Jurkat, Clone E6-1 (cell line): ENCODE data around the gene PXN.

ENCODE experiments used
- DNase-seq: peaks from one replicate; pipeline ENCODE4 v3.0.0-alpha.2; 2011; ENCODE audit warnings: low read depth, low spot score
- H3K4me3 ChIP-seq: 2 replicates; pipeline ENCODE4 v1.5.1; 2011; ENCODE audit warnings: mild to moderate bottlenecking, low read length, control low read depth, moderate library complexity

Gene PXN

DNA sequence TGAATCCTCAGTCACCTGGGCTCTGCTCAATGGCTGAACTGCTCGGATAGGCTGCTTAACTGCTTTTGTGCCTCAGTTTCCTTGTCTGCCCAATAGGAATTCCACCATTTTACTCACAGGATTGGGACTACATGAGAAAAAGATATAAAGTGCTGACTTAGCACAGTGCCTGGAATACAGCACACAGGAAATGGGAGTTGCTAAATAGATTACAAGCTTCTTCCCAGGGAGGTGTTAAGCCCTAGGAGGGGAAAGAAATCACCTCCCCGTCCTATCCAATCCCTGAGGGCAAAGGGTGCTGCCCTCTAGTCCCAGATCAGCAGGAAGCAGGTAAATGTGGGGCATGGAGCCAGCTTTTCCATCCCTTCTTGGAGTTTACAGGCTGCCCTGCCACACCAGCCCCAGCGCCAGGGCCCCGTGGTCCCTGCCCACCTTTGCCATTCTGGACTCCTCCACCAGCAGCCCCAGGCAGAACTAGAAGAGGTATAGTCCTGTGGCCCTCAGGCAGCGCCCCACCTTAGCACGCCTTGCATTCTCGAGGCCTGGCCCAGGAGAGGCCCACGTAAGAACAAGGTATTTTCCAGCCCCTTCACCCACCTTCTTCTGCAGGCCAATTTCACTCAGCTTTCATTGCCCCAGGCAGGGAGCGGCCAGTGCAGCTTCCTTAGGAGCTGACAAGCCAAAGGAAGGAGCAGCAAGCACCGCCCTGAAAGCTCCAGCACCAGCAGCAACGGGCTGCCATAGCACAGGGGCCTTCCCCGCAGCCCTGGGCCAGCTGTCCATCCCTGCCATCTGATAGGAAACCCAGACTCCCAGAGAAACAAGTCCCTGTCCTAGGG is 35.8 kb downstream of the PXN start:
- no peak for DNase-seq
- no peak overlapping the region for H3K4me3 ChIP-seq

GRCh38 chr12:120229071-120229486 is 36.5 kb downstream of the PXN start:
- no peak for DNase-seq
- no peak overlapping the region for H3K4me3 ChIP-seq

- H3K4me3 ChIP-seq, result no peak overlapping the region
- peak; percentile 70 for DNase-seq
Observed at GRCh38 chr12:120228291-120229070, 37.0 kb downstream of the PXN start.

- no peak overlapping the region for H3K4me3 ChIP-seq
Observed at GRCh38 chr12:120228041-120228290, 37.6 kb downstream of the PXN start.

DNA sequence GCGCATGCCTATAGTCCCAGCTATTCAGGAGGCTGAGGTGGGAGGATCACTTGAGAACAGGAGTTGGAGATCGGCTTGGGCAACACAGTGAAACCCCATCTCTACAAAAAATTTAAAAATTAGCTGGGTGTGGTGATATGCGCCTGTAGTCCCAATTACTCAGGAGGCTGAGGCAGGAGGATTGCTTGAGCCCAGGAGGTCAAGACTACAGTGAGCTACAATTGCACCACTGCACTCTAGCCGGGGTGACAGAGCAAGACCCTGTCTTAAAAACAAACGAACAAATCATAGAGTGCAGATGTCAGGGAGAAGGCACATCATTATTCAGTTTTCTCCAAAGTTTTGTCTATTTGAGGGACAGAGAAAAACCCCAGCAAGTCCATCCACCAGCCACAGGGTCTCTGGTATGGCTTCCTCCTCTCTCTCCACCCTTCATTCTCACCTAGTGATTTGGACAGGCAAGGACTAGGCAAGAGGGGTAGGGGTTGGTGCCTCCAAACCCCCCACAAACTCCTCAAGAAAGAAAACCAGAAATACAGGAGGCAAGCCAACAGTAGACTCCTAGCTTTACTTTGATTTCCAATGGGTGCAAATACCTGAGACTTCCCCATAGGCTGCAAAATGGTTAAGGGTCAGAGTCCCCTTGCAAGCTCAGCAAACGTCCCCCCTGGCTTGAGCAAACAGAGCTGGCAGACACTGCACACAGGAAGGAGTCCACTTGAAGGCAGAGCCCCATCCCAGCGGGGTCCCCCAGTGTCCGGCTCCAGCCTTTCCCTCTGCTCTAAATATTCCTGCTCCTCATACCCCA is 38.1 kb downstream of the PXN start:
- no peak overlapping the region for H3K4me3 ChIP-seq
- no peak for DNase-seq

More at GRCh38 chr12:120228041-120228290, 37.6 kb downstream of the PXN start:
- DNase-seq, result no peak

DNA sequence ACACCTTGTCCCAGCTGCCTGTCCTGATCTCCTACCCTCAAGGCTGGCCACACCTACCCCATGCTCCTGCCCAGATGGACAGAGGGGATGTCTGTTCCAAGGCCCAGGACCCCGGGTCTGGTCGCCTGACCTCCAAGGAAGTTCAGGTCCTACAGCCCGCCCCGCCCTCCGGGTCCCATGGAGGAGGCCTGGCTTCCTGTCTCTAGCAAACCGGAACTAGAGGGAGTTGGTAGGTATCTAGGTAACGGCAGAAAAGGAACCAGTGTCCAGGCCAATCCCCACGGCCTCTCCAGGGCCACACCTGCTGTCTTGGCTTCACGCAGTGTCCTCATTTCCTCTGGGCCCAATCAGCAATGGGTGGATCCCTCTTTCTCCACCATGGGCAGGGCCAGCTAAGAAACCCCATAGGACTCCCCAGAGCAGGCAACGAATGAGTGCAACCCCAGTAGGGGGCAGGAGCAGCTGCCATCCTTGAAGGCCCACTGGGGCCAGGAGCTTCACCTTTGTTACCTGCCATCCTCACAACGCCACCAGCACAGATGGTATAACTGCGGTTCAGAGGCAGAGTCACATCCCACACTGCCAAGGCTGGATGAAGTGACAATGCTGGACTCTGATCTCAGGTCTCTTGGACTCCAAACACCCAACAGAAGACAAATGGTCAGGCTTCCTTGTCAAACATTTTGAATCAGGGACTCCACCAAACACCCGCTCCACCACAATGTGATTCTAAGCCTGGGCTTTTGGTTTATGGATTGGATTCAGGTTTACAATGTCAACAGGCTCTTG is 39.5 kb downstream of the PXN start:
- no peak overlapping the region for H3K4me3 ChIP-seq
- DNase-seq, result no peak

- no peak overlapping the region for H3K4me3 ChIP-seq
- DNase-seq, result no peak
Observed at GRCh38 chr12:120225200-120225558, 40.4 kb downstream of the PXN start.

GRCh38 chr12:120224304-120225199 is 41.0 kb downstream of the PXN start:
- no peak overlapping the region for H3K4me3 ChIP-seq
- no peak for DNase-seq

GRCh38 chr12:120223458-120224303 is 41.8 kb downstream of the PXN start:
- DNase-seq, result no peak
- no peak overlapping the region for H3K4me3 ChIP-seq

GRCh38 chr12:120222288-120222832 is 43.2 kb downstream of the PXN start:
- no peak for DNase-seq
- H3K4me3 ChIP-seq, result no peak overlapping the region

DNA sequence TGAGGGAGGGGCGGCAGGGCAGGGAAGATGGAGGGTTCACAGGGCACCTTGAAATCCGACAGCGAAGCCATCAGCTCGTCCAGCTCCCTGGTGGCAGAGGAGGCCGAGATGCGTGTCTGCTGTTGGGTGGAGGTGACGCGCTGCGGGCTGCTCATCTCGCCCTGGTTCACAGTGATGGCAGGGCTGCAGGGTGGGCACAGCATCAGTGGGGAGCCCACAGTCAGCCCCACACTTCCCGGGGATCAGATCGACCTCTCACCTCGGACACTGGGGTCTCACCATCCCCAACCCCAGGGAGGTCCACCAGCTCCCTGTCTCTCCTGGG is 44.0 kb downstream of the PXN start:
- no peak for DNase-seq
- H3K4me3 ChIP-seq, result no peak overlapping the region

GRCh38 chr12:120220838-120221575 is 44.5 kb downstream of the PXN start:
- DNase-seq, result no peak

GRCh38 chr12:120218680-120219606 is 46.6 kb downstream of the PXN start:
- no peak overlapping the region for H3K4me3 ChIP-seq
- no peak for DNase-seq

More at GRCh38 chr12:120220838-120221575, 44.5 kb downstream of the PXN start:
- no peak overlapping the region for H3K4me3 ChIP-seq

DNA sequence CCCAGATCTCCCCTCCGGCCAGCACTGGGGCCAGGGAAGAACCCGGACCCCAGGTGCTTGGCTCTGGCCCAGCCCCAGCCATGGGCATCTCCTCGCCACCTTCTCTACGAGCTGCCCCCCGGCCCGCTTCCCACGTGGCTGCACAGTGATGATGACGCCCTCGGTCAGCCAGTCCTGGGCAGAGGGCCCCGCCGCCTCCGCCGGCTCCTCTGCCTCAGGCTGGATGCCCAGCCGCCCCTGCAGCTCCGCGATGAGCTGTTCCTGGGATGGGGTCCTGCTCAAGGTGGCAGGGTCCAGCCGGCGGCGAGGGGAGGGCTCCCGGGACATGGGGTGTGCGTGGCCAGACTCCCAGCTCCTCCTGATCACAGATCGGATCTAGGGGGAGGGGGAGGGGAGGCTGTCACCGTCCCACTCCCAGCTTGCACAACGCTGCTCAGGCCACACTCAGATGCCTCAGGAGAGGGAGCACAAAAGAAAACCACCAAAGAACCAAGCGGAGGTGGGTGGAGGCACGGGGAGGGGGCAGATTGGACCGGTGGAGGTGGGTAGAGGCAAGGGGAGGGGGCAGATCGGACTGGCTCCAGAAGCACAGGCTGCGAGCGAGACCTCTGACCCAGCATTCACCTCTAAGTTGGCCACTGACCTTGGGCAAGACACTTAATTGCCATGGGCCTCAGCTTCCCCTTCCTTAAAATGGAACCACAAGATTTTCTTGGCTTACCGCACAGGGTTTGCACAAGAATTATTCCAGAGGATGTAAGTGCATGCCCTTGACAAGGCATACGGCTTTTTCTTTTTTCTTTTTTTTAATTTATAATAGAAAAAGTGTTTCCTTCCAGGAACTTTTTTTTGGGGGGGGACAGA is 48.6 kb downstream of the PXN start:
- DNase-seq, result no peak
- H3K4me3 ChIP-seq, result no peak overlapping the region
